Naive thymus-derived CD4-positive, alpha-beta T cell (primary cell): ENCODE data around the gene DPH7. TPM values are rescaled to one million over a fixed set of nuclear protein-coding genes. Genes with fewer than 3 reads are reported as not detected.

Experiments
- ATAC-seq: fragments of 150-1000 bp; cut with Tn5 transposase; 2 replicates; pipeline ENCODE4 v1.10.0; 2021; ENCODE audit warnings: mild to moderate bottlenecking, moderate library complexity
- CTCF ChIA-PET: fragments of 350-600 bp; sonication (Branson Sonifier 250); formaldehyde crosslinking; loops from one replicate; lab custom pipeline; 2021; ENCODE audit warnings: antibody characterized with exemption; lab: Charles Lee
- POLR2A ChIA-PET: fragments of 350-600 bp; sonication (Branson Sonifier 250); formaldehyde crosslinking; loops from one replicate; lab custom pipeline; 2021; ENCODE audit warnings: antibody characterized with exemption, inconsistent platforms; lab: Charles Lee
- DNase-seq, 9 donors: peaks; one replicate each; pipeline versions ENCODE4 v3.0.0 to v3.0.0-alpha.2; 2020 to 2022; ENCODE audit warnings: mixed read lengths in 1 of 9
- H3K27ac ChIP-seq: one replicate; pipeline ENCODE4 v1.7.0; 2013; ENCODE audit warnings: mild to moderate bottlenecking, low read depth, low read length, moderate library complexity
- H3K27me3 ChIP-seq, 2 donors: one replicate each; pipeline ENCODE4 v1.7.0; 2013; ENCODE audit warnings: low read length in 2 of 2, mild to moderate bottlenecking in 2 of 2, moderate library complexity in 2 of 2; ENCODE audit not compliant: control insufficient read depth in 2 of 2, insufficient read depth in 2 of 2
- H3K36me3 ChIP-seq, 3 experiments: 1 replicate in 2 of 3; 2 replicates in 1 of 3; pipeline ENCODE4 v1.7.0; 2013; ENCODE audit warnings: low read length in 3 of 3, mild to moderate bottlenecking in 3 of 3, moderate library complexity in 1 of 3; ENCODE audit not compliant: insufficient read depth in 3 of 3, control insufficient read depth in 2 of 3
- H3K4me1 ChIP-seq, 2 donors: one replicate each; pipeline ENCODE4 v1.7.0; 2013; ENCODE audit warnings: low read length in 2 of 2, mild to moderate bottlenecking in 2 of 2, moderate library complexity in 1 of 2; ENCODE audit not compliant: control insufficient read depth in 2 of 2, insufficient read depth in 2 of 2
- H3K4me3 ChIP-seq: 2 replicates; pipeline ENCODE4 v1.7.0; 2013; ENCODE audit warnings: mild to moderate bottlenecking, low read length
- H3K9me3 ChIP-seq, 3 experiments: 1 replicate in 2 of 3; 2 replicates in 1 of 3; pipeline ENCODE4 v1.7.0; 2013; ENCODE audit warnings: low read length in 3 of 3; ENCODE audit not compliant: control insufficient read depth in 2 of 3
- H3K27ac Mint-ChIP-seq, 9 donors: one replicate each; pipeline ENCODE4 v1.8.0; 2020 to 2022; ENCODE audit warnings: mixed read lengths in 9 of 9, mild to moderate bottlenecking in 8 of 9, moderate library complexity in 5 of 9, inconsistent platforms in 2 of 9
- H3K27me3 Mint-ChIP-seq, 5 donors: one replicate each; pipeline ENCODE4 v1.8.0; 2021 to 2022; ENCODE audit warnings: mixed read lengths in 5 of 5, mild to moderate bottlenecking in 1 of 5
- H3K36me3 Mint-ChIP-seq, 5 donors: one replicate each; pipeline ENCODE4 v1.8.0; 2020 to 2022; ENCODE audit warnings: mixed read lengths in 5 of 5, mild to moderate bottlenecking in 3 of 5, inconsistent platforms in 1 of 5
- H3K4me1 Mint-ChIP-seq, 7 donors: one replicate each; pipeline ENCODE4 v1.8.0; 2020 to 2022; ENCODE audit warnings: mixed read lengths in 7 of 7, mild to moderate bottlenecking in 3 of 7, inconsistent platforms in 1 of 7
- H3K4me3 Mint-ChIP-seq, 10 donors: one replicate each; pipeline ENCODE4 v1.8.0; 2020 to 2022; ENCODE audit warnings: mild to moderate bottlenecking in 10 of 10, mixed read lengths in 10 of 10, moderate library complexity in 6 of 10, inconsistent platforms in 2 of 10
- H3K9me3 Mint-ChIP-seq, 11 donors: one replicate each; pipeline ENCODE4 v1.8.0; 2020 to 2022; ENCODE audit warnings: mixed read lengths in 11 of 11, mild to moderate bottlenecking in 4 of 11, inconsistent platforms in 1 of 11, moderate library complexity in 1 of 11
- intact Hi-C, 2 donors: fragments of 100-400 bp; cut with micrococcal nuclease; formaldehyde crosslinking; loops; one replicate each; pipeline ENCODE4 v1.15.1; 2023
- polyA plus RNA-seq, 2 donors: library from polyadenylated mRNA; unstranded; fragments of 300-500 nt; fragmentation: Illumina TruSeq; gene quantifications; one replicate each; pipeline ENCODE4 v1.2.3, GENCODE V29; 2021
- total RNA-seq, 6 experiments: library from RNA in 5 of 6; stranded (reverse) in 5 of 6; gene quantifications; 1 replicate in 5 of 6; 2 replicates in 1 of 6; pipeline ENCODE4 v1.2.3 and lab custom pipeline; 2021 to 2026

The DPH7 gene
- total and polyA plus RNA-seq, 7 experiments from 2014 or later: 29.7 to 77.5 (median 47.8) TPM

DNA sequence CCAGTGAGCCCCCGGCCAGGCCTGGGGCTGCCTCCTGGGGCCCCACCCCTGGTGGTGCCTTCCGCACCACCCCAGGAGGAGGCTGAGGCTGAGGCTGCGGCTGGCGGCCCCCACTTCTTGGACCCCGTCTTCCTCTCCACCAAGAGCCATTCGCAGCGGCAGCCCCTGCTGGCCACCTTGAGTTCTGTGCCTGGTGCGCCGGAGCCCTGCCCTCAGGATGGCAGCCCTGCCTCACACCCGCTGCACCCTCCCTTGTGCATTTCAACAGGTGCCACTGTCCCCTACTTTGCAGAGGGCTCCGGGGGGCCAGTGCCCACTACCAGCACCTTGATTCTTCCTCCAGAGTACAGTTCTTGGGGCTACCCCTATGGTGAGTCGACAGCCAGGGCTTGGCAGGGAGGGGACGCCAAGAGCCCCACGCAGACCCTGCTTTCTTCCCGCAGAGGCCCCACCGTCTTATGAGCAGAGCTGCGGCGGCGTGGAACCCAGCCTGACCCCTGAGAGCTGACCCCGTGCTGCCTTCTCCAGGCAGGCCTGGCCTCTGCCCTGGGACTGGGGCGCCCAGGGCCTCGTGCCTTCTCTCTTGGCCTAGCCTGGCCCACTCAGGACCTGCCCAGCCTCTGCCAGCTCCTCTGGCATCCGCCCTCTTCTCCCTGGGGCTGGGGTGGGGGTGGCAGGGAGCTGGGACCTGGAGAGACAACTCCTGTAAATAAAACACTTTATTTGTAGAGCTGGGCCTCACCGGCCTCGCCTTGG, 36.1 kb upstream of the DPH7 start:
- Histone ChIP-seq H3K36me3 (peaks cover 0 to 44% (median 4%) of the 10 kb centered on the region in 3 experiments), H3K4me1 (peaks cover 18 to 22% of the 10 kb centered on the region in 2 donors), H3K4me3 (no peak overlapping the region), H3K9me3 (no peaks in the 10 kb centered on the region), H3K27me3 (no peaks in the 10 kb centered on the region), H3K27ac (no peak overlapping the region)
- Mint-ChIP-seq H3K4me1 (peaks cover 17 to 32% (median 29%) of the 10 kb centered on the region in 7 donors), H3K27me3 (no peaks in the 10 kb centered on the region), H3K9me3 (no peaks in the 10 kb centered on the region), H3K36me3 (peaks cover 0 to 7% (median 3%) of the 10 kb centered on the region in 5 donors), H3K27ac (peak overlapping the region in 1 of 9 donors; percentile 6), H3K4me3 (no peak overlapping the region)
- POLR2A ChIA-PET: interaction anchor here (0.6 kb wide), 1 partner anchor 85 kb away, joined by 3 read pairs; no protein-coding TSS in a partner anchor
- DNase-seq: no peak
- intact Hi-C loops: no loop called here
- CTCF ChIA-PET: no interaction called here
- no peak for ATAC-seq

DNA sequence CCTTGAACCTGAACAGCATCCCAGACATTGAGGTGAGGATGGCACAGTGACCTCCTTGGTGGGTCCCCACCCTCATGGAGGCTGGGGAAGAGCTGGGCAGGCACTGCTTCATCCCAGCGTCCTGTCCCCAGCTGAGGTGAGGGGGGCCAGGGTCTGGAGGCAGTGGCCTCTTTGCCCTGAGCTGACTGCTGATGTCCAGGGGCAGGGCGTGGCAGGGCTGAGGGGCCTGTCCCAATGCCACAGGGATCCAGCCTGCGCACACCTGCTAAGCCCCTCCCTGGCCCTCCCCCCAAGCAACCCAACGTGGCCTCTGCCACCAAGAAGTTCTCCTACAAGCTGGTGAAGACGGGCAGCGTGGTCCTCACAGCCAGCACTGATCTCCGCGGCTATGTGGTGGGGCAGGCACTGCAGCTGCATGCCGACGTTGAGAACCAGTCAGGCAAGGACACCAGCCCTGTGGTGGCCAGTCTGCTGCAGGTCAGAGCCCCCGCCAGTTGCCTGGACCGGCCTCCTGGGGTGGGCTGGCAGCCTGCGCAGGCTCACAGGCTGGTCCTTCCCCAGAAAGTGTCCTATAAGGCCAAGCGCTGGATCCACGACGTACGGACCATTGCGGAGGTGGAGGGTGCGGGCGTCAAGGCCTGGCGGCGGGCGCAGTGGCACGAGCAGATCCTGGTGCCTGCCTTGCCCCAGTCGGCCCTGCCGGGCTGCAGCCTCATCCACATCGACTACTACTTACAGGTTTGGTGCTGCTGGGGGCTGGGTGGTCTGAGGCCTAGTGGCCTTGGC, 35.2 kb upstream of the DPH7 start:
- H3K9me3 ChIP-seq: no peaks in the 10 kb centered on the region
- POLR2A ChIA-PET: interaction anchor here (1.0 kb wide), 1 partner anchor 16 kb away, joined by 3 read pairs; no protein-coding TSS in a partner anchor
- CTCF ChIA-PET: no interaction called here
- Mint-ChIP-seq H3K9me3 (no peaks in the 10 kb centered on the region), H3K4me3 (no peak overlapping the region), H3K27ac (peak overlapping the region in 1 of 9 donors; percentile 8), H3K4me1 (peaks cover 12 to 31% (median 27%) of the 10 kb centered on the region in 7 donors), H3K27me3 (no peaks in the 10 kb centered on the region), H3K36me3 (peaks cover 0 to 5% (median 3%) of the 10 kb centered on the region in 5 donors)
- intact Hi-C loops: no loop called here
- DNase-seq: no peak
- peaks cover 0 to 44% (median 4%) of the 10 kb centered on the region in 3 experiments for H3K36me3 ChIP-seq
- no peak for ATAC-seq
- H3K27ac ChIP-seq: no peak overlapping the region
- H3K4me3 ChIP-seq: no peak overlapping the region
- no peaks in the 10 kb centered on the region for H3K27me3 ChIP-seq
- peaks cover 14 to 22% of the 10 kb centered on the region in 2 donors for H3K4me1 ChIP-seq

DNA sequence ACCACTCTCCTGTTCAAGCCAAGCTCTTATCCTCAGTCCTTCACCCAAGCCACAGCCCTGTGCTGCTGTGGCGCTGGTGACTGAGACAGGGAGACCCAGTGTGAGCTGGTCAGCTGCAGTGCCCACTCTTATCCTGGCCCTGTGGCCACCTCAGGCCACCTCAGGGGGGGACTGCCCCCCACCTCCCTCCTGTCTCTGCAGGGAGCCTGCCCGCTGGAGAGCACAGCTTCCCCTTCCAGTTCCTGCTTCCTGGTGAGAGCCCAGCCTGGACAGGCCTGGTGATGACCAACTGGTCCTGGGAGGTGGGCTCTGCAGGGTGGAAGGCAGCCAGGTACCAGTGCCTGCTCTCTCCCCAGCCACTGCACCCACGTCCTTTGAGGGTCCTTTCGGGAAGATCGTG, 34.5 kb upstream of the DPH7 start:
- H3K36me3 Mint-ChIP-seq: peaks cover 0 to 5% (median 3%) of the 10 kb centered on the region in 5 donors
- no peak overlapping the region for H3K4me3 Mint-ChIP-seq
- no peaks in the 10 kb centered on the region for H3K9me3 Mint-ChIP-seq
- peaks cover 14 to 22% of the 10 kb centered on the region in 2 donors for H3K4me1 ChIP-seq
- ChIA-PET CTCF (no interaction called here), POLR2A (interaction anchor here (1.0 kb wide), 1 partner anchor 17 kb away, joined by 3 read pairs; no protein-coding TSS in a partner anchor)
- no peak overlapping the region for H3K4me3 ChIP-seq
- DNase-seq (no peak), ATAC-seq (no peak)
- no peak overlapping the region for H3K27ac ChIP-seq
- H3K9me3 ChIP-seq: no peaks in the 10 kb centered on the region
- intact Hi-C loops: no loop called here
- H3K27me3 Mint-ChIP-seq: no peaks in the 10 kb centered on the region
- peaks cover 12 to 33% (median 27%) of the 10 kb centered on the region in 7 donors for H3K4me1 Mint-ChIP-seq
- no peaks in the 10 kb centered on the region for H3K27me3 ChIP-seq
- peak overlapping the region in 3 of 9 donors; percentile 21 to 78 (median 76) for H3K27ac Mint-ChIP-seq
- peaks cover 0 to 42% (median 4%) of the 10 kb centered on the region in 3 experiments for H3K36me3 ChIP-seq

DNA sequence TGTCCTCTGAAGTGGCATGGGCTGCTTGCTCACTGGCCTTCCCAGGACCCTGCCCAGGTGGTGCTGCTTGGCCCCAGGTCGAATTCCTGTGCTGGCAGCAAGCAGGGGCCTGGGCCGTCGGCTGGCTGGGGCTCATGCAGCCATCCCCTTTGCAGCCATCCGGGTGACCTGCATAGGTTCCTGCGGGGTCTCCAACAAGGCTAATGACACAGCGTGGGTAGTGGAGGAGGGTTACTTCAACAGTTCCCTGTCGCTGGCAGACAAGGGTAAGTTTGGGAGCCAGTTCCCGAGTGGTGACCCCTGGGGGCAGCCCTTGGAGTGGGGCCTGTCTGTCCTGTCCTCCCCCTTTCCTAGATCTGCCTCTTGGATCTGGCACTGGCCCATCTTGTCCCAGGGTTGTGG, 34.0 kb upstream of the DPH7 start:
- Mint-ChIP-seq H3K9me3 (no peaks in the 10 kb centered on the region), H3K36me3 (peaks cover 0 to 5% (median 3%) of the 10 kb centered on the region in 5 donors), H3K27ac (peak overlapping the region in 3 of 9 donors; percentile 21 to 78 (median 76)), H3K27me3 (no peaks in the 10 kb centered on the region), H3K4me1 (peaks cover 12 to 32% (median 27%) of the 10 kb centered on the region in 7 donors), H3K4me3 (no peak overlapping the region)
- ChIA-PET CTCF (no interaction called here), POLR2A (interaction anchor here (1.0 kb wide), 1 partner anchor 17 kb away, joined by 3 read pairs; no protein-coding TSS in a partner anchor)
- H3K9me3 ChIP-seq: no peaks in the 10 kb centered on the region
- H3K36me3 ChIP-seq: peaks cover 0 to 41% (median 4%) of the 10 kb centered on the region in 3 experiments
- H3K27ac ChIP-seq: no peak overlapping the region
- peaks cover 10 to 19% of the 10 kb centered on the region in 2 donors for H3K4me1 ChIP-seq
- ATAC-seq (no peak), DNase-seq (no peak)
- intact Hi-C loops: no loop called here
- no peaks in the 10 kb centered on the region for H3K27me3 ChIP-seq
- no peak overlapping the region for H3K4me3 ChIP-seq

DNA sequence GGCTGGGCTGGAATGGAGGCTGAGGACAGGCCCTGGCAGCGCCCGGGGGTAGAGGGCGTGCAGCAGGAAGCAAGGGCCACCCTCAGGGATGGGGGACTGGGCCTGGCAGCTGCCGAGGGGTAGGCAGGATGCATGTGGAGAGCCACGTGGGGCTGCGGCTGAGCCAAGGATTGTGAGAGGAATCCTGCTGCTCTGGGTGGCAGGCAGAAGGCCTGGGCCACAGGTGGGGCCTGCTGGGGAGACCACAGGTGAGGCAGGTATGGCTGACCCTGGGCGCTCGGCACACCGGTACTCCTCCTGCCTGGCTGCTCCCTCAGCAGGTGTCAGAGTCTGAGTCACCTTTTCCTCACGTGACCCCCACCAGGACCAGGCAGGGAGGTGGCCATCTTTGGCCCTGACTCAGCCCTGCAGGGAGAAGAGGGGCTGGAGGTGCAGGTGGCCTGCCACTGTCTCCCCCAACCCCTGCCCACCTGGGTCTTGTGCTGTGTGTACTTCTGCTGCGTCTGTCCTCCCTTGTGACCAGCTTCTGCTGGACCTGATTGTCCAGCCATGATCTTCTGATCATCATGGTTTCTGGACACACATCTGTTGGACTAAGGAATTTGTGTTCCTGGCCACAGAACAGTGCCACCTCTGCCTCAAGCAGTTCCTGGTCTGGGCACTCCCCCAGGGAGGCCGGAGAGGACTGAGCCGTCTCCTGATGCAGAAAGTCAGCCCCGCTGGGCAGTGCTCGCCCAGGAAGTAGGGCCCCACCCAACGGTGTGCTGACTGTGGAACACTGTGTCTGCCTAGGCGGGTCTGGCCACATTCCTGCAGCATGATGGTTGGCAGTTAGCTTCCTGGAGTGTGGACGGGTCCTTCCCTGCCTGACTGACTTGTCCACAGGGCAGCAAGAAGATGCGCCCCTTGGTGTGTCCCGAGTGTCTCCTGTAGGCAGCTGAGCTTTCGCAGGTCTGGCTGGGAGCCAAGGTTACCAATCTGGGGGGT, 33.2 kb upstream of the DPH7 start:
- ChIA-PET CTCF (no interaction called here), POLR2A (no interaction called here)
- Histone ChIP-seq H3K27me3 (no peaks in the 10 kb centered on the region), H3K9me3 (no peaks in the 10 kb centered on the region), H3K4me1 (peaks cover 7 to 18% of the 10 kb centered on the region in 2 donors), H3K4me3 (no peak overlapping the region), H3K27ac (no peak overlapping the region), H3K36me3 (peaks cover 0 to 39% (median 4%) of the 10 kb centered on the region in 3 experiments)
- H3K27me3 Mint-ChIP-seq: no peaks in the 10 kb centered on the region
- DNase-seq (no peak), ATAC-seq (peak; percentile 13)
- no peaks in the 10 kb centered on the region for H3K9me3 Mint-ChIP-seq
- intact Hi-C loops: no loop called here
- H3K36me3 Mint-ChIP-seq: peaks cover 0 to 4% (median 0%) of the 10 kb centered on the region in 5 donors
- peak overlapping the region; percentile 19 to 87 (median 76) for H3K27ac Mint-ChIP-seq
- peak overlapping the region in 9 of 10 donors; percentile 14 to 70 (median 46) for H3K4me3 Mint-ChIP-seq
- peaks cover 6 to 34% (median 27%) of the 10 kb centered on the region in 7 donors for H3K4me1 Mint-ChIP-seq
